PC-9 (cell line): ENCODE results near the gene FDX2. TPM values are rescaled to one million over a fixed set of nuclear protein-coding genes. Genes with fewer than 3 reads are reported as not detected.
A peak's percentile ranks its signal among the peaks of the same experiment; 100 is the strongest.

Experiments
- BruUV-seq: library from RNA; stranded (reverse); fragments of 400-500 nt; replicated peaks from 2 replicates; lab custom pipeline; 2021; lab: Mats Ljungman, UMichigan
- CTCF ChIA-PET: fragments of 300-600 bp; sonication (Branson Sonifier 250); formaldehyde crosslinking; loops from one replicate; lab custom pipeline; 2022; ENCODE audit warnings: antibody characterized with exemption; lab: Charles Lee
- POLR2A ChIA-PET: fragments of 300-600 bp; sonication (Branson Sonifier 250); formaldehyde crosslinking; loops from one replicate; lab custom pipeline; 2022; ENCODE audit warnings: antibody characterized with exemption; ENCODE audit not compliant: unreplicated experiment; lab: Charles Lee
- DNase-seq, 2 experiments: peaks; one replicate each; pipeline versions ENCODE4 v3.0.0 to v3.0.0-alpha.2; 2015 to 2022; ENCODE audit warnings: mixed read lengths in 1 of 2
- H2AFZ ChIP-seq: fragments of 200-600 bp; sonication (generic); 2 replicates; pipeline ENCODE4 v1.8.1; 2017; ENCODE audit warnings: antibody characterized with exemption
- H3F3A ChIP-seq: fragments of 200-600 bp; sonication (generic); 2 replicates; pipeline ENCODE4 v1.8.1; 2017; ENCODE audit warnings: antibody characterized with exemption, mild to moderate bottlenecking, low read depth; ENCODE audit not compliant: insufficient read depth
- H3K27ac ChIP-seq: fragments of 200-600 bp; sonication (generic); 2 replicates; pipeline ENCODE4 v1.6.1; 2016; ENCODE audit warnings: mixed run types
- H3K27me3 ChIP-seq: fragments of 200-600 bp; sonication (generic); 2 replicates; pipeline ENCODE4 v1.6.1; 2016; ENCODE audit warnings: low read depth, mixed run types; ENCODE audit not compliant: insufficient read depth
- H3K36me3 ChIP-seq: fragments of 200-600 bp; sonication (generic); 2 replicates; pipeline ENCODE4 v1.6.1; 2016; ENCODE audit warnings: low read depth, mixed run types
- H3K4me1 ChIP-seq: fragments of 200-600 bp; sonication (generic); replicated peaks from 2 replicates; pipeline ENCODE4 v1.6.1; 2016; ENCODE audit warnings: mixed run types; ENCODE audit not compliant: insufficient read depth
- H3K4me2 ChIP-seq: fragments of 200-600 bp; sonication (generic); 2 replicates; pipeline ENCODE4 v1.6.1; 2017; ENCODE audit warnings: mixed run types
- H3K4me3 ChIP-seq: fragments of 200-600 bp; sonication (generic); 2 replicates; pipeline ENCODE4 v1.6.1; 2016; ENCODE audit warnings: mixed run types
- H3K79me2 ChIP-seq: fragments of 200-600 bp; sonication (generic); 2 replicates; pipeline ENCODE4 v1.6.1; 2017; ENCODE audit warnings: low read depth, mixed run types
- H3K9me2 ChIP-seq: fragments of 200-600 bp; sonication (generic); 2 replicates; pipeline ENCODE4 v1.8.1; 2017; ENCODE audit warnings: mild to moderate bottlenecking; ENCODE audit not compliant: insufficient read depth
- H3K9me3 ChIP-seq: fragments of 200-600 bp; sonication (generic); 2 replicates; pipeline ENCODE4 v1.8.1; 2016; ENCODE audit warnings: low read depth; ENCODE audit not compliant: insufficient read depth
- H4K20me1 ChIP-seq: fragments of 200-600 bp; sonication (generic); 2 replicates; pipeline ENCODE4 v1.8.1; 2017; ENCODE audit not compliant: insufficient read depth
- CTCF ChIP-seq: fragments of 200-600 bp; sonication (generic); conservative IDR thresholded peaks from 2 replicates; pipeline ENCODE4 v1.6.1; 2017; ENCODE audit warnings: mixed run types, antibody characterized with exemption, mild to moderate bottlenecking, moderate library complexity
- EZH2 ChIP-seq: fragments of 200-600 bp; sonication (generic); IDR thresholded peaks from 2 replicates; pipeline ENCODE4 v1.8.0; 2017; ENCODE audit warnings: antibody characterized with exemption, low read depth
- intact Hi-C: fragments of 100-400 bp; cut with micrococcal nuclease; formaldehyde crosslinking; loops from one replicate; pipeline ENCODE4 v1.10.0; 2022; ENCODE audit not compliant: unreplicated experiment
- total RNA-seq: library from RNA; stranded (reverse); gene quantifications from 2 replicates; pipeline ENCODE4 v1.2.3, GENCODE V29; 2021

Gene FDX2
- total RNA-seq, 1 experiment from 2014 or later: 23.1 TPM

GRCh38 chr19:10279737-10280442, 35.9 kb downstream of the FDX2 start:
- H4K20me1 ChIP-seq: no peaks in the 10 kb centered on the region
- no peak overlapping the region for H3K4me3 ChIP-seq
- TF ChIP-seq EZH2: no peak
- TF ChIP-seq CTCF: no peak
- H3K4me2 ChIP-seq: peak overlapping the region; percentile 12
- H3K79me2 ChIP-seq: no peaks in the 10 kb centered on the region
- no peak overlapping the region for H3K27ac ChIP-seq
- H3F3A ChIP-seq: peaks cover 37% of the 10 kb centered on the region
- H3K9me3 ChIP-seq: no peaks in the 10 kb centered on the region
- no peaks in the 10 kb centered on the region; the same call in 1 of the 2 replicates for H3K36me3 ChIP-seq
- no peak overlapping the region for H2AFZ ChIP-seq
- H3K4me1 ChIP-seq: peaks cover 37% of the 10 kb centered on the region
- CTCF ChIA-PET: no interaction called here
- POLR2A ChIA-PET: interaction anchor here (0.6 to 1.2 kb wide), 5 partner anchors 8 to 55 kb away, joined by 3 to 7 read pairs (median 4); partner anchors contain the start of genes ICAM1 and ICAM5
- no peaks in the 10 kb centered on the region for H3K27me3 ChIP-seq
- H3K9me2 ChIP-seq: no peaks in the 10 kb centered on the region
- peak in 1 of 2 experiments; percentile 67 for DNase-seq
- BruUV-seq: no TSS peak
- intact Hi-C loops: no loop called here

DNA sequence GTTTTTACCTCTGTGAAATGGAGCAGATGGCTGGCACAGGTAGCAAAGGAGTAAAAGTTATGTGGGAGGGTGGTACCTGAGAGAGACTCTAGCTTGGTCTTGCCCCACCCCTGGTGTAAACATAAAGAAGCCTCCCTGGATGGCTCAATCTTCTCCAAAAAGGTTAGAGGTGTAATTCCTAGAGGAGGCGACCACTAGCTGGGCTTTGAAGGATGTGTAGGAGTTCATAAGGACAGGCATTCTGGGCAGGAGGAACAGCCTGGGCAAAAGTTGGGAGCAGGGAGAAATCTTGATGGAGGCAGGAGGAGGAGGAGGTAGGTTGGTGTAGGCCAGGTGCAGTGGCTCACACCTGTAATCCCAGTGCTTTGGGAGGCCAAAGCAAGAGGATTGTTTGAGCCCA, 36.9 kb downstream of the FDX2 start:
- POLR2A ChIA-PET: interaction anchor here (0.6 kb wide), 1 partner anchor 9 kb away, joined by 3 read pairs; no protein-coding TSS in a partner anchor

More for the DNA sequence above, 36.9 kb downstream of the FDX2 start:
- H3K79me2 ChIP-seq: no peaks in the 10 kb centered on the region
- peaks cover 36% of the 10 kb centered on the region for H3K4me1 ChIP-seq
- no peaks in the 10 kb centered on the region for H4K20me1 ChIP-seq
- no peak overlapping the region for H3K4me2 ChIP-seq
- no peak overlapping the region for H3K4me3 ChIP-seq
- H3K9me2 ChIP-seq: no peaks in the 10 kb centered on the region
- no peak overlapping the region for H2AFZ ChIP-seq
- no peaks in the 10 kb centered on the region for H3K9me3 ChIP-seq
- intact Hi-C loops: no loop called here
- CTCF ChIA-PET: no interaction called here
- no TSS peak for BruUV-seq
- no peak for TF ChIP-seq EZH2
- TF ChIP-seq CTCF: no peak
- DNase-seq: no peak
- no peaks in the 10 kb centered on the region for H3K27me3 ChIP-seq
- no peaks in the 10 kb centered on the region for H3K36me3 ChIP-seq
- H3K27ac ChIP-seq: no peak overlapping the region
- peaks cover 46% of the 10 kb centered on the region for H3F3A ChIP-seq
